LNCAP (cell line): Measurements from ENCODE around the gene ZNF440.

Source experiments
- TF ChIP-seq, protein P1 (sequence below): fragments of 450-650 bp; IDR thresholded peaks from 2 replicates; pipeline ENCODE4 v1.5.1; 2017; ENCODE audit warnings: mild to moderate bottlenecking

Gene ZNF440

DNA sequence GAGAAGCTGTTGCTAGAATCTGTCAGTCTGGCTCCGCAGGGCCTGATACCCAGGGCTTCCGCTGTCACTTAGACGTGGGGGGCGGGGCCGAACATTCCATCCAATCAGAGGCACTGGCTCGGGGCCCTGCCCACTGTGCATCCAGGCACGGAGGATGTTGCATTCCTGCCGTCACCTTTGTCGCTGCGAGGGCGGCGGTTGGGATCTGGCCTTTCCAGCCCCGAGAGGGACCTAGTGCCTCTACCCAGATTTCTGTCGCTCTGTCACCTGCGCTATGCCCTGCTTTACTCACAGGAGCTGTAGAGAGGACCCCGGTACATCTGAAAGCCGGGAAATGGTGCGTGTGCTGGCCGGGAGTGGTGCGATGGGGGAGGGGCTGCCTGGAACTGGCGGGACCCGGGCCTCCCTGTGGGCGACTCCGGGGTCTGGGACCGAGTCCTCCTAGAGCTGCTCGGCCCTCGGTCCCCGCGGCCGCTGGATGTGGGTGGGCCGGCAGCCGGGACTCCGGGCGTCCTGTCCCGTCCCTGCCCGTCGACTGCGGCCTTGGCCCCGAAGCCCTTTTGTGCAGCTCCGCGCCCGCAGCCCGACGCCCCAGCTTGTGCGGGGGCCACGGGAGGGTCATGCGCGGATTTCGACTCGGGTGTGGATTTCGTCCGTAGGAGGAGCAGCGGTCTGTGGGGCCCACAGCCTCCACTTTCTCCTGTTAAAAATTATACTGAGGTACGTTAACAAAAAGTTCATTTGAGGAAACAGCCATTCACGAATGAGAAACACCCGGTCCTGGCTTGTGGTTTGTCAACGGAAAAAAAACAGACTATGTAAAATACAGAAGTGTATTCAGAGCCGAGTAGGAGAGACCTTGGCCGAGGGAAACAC is 34.8 kb downstream of the ZNF440 start, which contains the start of gene ZNF439:
Gene ZNF439, plus strand, starts transcription at position 133 of the 876 bp plus-strand sequence. Its CDS starts 142 bp downstream, at position 275.
- TF ChIP-seq, protein P1, sequence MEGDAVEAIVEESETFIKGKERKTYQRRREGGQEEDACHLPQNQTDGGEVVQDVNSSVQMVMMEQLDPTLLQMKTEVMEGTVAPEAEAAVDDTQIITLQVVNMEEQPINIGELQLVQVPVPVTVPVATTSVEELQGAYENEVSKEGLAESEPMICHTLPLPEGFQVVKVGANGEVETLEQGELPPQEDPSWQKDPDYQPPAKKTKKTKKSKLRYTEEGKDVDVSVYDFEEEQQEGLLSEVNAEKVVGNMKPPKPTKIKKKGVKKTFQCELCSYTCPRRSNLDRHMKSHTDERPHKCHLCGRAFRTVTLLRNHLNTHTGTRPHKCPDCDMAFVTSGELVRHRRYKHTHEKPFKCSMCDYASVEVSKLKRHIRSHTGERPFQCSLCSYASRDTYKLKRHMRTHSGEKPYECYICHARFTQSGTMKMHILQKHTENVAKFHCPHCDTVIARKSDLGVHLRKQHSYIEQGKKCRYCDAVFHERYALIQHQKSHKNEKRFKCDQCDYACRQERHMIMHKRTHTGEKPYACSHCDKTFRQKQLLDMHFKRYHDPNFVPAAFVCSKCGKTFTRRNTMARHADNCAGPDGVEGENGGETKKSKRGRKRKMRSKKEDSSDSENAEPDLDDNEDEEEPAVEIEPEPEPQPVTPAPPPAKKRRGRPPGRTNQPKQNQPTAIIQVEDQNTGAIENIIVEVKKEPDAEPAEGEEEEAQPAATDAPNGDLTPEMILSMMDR, result no peak

DNA sequence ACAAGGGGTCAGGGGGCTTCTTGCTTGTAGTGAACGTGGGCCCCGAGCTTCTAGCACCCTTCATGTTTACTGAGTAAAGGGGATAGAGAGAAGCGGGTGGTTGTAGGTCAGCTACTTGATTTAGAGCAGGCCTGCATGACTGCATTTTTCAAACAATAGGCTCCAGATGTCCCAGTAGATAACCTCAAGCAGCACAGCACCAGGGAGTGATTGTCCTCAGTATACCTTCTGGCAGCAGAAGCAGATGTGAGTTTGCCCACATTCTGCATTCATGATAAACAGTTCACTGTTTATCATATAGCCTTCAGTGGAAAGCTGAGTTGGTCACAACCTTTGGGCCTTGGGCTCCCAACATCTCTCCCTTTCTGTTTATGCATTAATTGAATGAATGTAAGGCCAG is 39.3 kb downstream of the ZNF440 start:
- TF ChIP-seq, protein P1, result no peak

DNA sequence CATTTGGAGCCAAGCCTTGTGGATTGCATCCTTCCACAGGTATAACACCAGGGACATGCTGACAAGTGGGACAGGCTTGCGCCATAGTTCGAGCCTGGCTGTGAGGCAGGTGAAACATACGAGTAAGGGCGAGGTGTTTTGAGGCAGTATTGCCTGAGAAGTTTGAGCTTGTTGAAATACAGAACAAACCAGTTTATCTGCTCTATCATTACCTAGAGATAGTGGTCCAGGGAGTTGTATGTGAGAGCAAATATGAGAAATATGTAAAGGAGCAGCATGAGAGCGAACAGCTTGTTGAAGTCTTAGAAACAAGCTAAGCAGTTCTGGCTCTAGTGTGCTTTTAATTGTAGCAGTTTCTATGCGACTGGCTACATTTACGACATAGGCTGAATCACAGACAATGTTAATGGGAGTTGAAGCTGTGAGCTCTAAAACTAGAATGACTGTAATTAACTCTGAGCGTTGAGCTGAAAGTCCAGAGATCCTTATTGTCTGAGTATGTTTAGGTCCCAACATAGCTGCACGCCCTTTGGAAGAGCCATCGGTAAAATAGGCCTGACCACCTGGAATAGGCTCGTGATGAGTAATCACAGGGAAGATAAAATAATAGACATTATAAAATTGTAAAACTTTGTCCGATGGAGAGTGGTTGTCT is 42.6 kb downstream of the ZNF440 start:
- TF ChIP-seq, protein P1, result no peak

DNA sequence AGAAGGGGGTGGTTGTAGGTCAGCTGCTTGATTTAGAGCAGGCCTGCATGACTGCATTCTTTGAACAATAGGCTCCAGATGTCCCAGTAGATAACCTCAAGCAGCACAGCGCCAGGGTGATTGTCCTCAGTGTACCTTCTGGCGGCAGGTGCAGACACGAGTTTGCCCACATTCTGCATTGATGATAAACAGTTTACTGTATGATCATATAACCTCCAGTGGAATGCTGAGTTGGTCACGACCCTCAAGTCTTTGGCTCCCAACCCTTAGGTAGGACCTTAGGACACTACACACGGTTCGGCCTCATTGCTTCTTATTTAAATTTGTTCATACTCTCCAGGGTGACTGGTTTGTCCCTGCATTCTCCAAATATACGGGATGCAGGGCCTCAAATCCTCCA is 46.6 kb downstream of the ZNF440 start:
- TF ChIP-seq, protein P1, result no peak

DNA sequence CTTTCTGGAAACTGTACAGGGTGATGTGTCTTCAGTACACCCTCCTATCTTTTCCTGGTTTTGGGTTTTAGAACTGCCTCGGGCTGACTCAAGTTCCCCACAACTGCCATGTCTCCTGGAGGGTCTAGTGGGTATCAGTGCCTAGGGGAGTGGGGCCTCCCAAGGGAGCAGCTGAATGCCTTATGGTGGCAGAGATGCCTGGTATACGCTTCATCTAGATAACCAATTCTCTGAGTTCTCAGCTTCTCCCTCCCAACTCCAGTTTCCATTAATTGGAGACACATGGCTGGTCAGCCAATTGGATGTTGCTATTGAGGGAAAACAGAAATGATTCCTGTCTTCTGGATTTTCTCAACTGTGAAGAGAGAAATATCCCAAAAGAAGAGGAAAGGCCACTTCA is 47.2 kb downstream of the ZNF440 start:
- TF ChIP-seq, protein P1, result no peak

DNA sequence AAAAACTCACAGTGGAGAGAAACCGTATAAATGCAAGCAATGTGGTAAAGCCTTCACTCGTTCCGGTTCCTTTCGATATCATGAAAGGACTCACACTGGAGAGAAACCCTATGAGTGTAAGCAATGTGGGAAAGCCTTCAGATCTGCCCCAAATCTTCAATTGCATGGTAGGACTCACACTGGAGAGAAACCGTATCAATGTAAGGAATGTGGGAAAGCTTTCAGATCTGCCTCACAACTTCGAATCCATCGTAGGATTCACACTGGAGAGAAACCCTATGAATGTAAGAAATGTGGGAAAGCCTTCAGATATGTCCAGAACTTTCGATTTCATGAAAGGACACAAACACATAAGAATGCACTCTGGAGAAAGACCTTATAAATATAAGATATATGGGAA is 54.1 kb downstream of the ZNF440 start:
- TF ChIP-seq, protein P1, result no peak

DNA sequence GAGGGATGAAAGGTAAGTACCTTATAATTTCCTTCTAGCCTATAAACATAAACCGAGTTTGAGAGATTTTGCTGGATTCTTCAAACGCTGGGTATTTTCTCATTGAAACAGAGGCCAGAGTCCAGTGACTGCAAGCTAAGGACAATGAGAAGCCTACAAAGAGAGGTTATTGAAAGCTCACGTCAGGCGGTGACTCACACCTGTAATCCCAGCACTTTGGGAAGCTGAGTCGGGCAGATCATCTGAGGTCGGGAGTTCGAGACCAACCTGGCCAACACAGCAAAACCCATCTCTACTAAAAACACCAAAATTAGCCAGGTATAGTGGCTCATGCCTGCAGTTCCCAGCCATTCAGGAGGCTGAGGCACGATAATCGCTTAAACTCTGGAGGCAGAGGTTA is 58.6 kb downstream of the ZNF440 start:
- TF ChIP-seq, protein P1, result no peak
